ENCODE results near the gene SYCP2L. TPM values are rescaled to one million over a fixed set of nuclear protein-coding genes. Genes with fewer than 3 reads are reported as not detected.

The SYCP2L gene
- polyA plus RNA-seq, 2 of the 4 experiments (the other 2 are of a cell fraction) = 2.6 to 13.5 TPM

DNA sequence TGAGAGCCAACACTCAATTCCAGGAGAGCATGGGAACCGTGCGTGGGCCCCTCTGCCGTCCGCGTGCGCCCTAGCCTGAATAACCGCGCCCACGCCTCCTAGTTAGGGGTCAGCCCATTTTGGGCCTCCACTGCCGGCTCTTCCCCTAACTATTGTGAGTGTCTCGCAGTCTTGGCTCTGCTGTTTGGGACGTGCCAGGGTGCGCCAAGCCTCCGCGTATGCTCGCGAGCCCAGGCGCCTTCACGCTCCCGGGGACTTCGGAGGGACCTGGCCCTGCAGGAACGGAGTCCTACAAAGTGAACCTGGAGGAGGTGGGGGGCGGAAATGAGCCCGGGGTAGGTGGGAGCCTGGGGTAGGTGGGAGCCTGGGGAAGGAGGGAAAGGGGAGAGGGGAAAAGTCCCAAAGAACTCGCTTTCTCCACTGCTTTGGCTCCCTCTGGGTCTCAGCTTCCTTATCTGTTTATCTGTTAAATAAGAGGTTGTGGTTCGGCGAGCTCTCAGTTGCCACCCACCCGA lies 4.1 kb upstream of the SYCP2L start:
- H3K27ac ChIP-seq = no peak overlapping the region
- 0 out of 3 replicates have a peak, but pooled peaks cover 5% of the 10 kb centered on the region for H3K4me1 ChIP-seq
- ATAC-seq = no peak
- 81% methylated on average over 20 of the region's 28 CpGs for WGBS (ENCODE audit: missing lambda C conversion rate)
- FAIRE-seq = no peak
- H3K4me2 ChIP-seq = no peak overlapping the region
- CTCF ChIA-PET = no interaction called here
- no peak for DNase-seq (ENCODE audit: low read depth in 1 of 2, low spot score in 1 of 2)
- POLR2A ChIA-PET = no interaction called here
- no peak overlapping the region for H3K4me3 ChIP-seq
- no peak for TF ChIP-seq KDM5A (IDR thresholded peaks at IDR 0.05)
- no peak for TF ChIP-seq FOXS1 (CRISPR knock-in tag; IDR thresholded peaks at IDR 0.05)
- no peak for TF ChIP-seq POLR2AphosphoS2 (conservative IDR thresholded peaks at IDR 0.05; ENCODE audit: low read length)
- no peak for TF ChIP-seq EHMT2 (IDR thresholded peaks at IDR 0.05; ENCODE audit: low read depth)
- no peak for TF ChIP-seq HDAC2 (IDR thresholded peaks at IDR 0.05)
- TF ChIP-seq HOXB13 (CRISPR knock-in tag; IDR thresholded peaks at IDR 0.05; ENCODE audit: low read depth) = no peak
- no peak for TF ChIP-seq BHLHE40 (IDR thresholded peaks at IDR 0.05; ENCODE audit: low read depth, low read length)
- no peak for TF ChIP-seq RNF2 (IDR thresholded peaks at IDR 0.05; ENCODE audit: borderline replicate concordance, low read depth)
- no peak for TF ChIP-seq CHD2 (IDR thresholded peaks at IDR 0.05; ENCODE audit: low read length, partially characterized antibody)
- TF ChIP-seq NR3C1 (IDR thresholded peaks at IDR 0.05) = no peak
- no peak for TF ChIP-seq ZNF302 (CRISPR knock-in tag; IDR thresholded peaks at IDR 0.05)
- TF ChIP-seq HMGXB4 (CRISPR knock-in tag; IDR thresholded peaks at IDR 0.05; ENCODE audit: borderline replicate concordance) = no peak
- TF ChIP-seq GATA3 (IDR thresholded peaks at IDR 0.05; ENCODE audit: borderline replicate concordance) = no peak
- TF ChIP-seq PBX3 (IDR thresholded peaks at IDR 0.05) = no peak
- no peak for TF ChIP-seq RARB (CRISPR knock-in tag; IDR thresholded peaks at IDR 0.05)
- no peak for TF ChIP-seq NPAS2 (CRISPR knock-in tag; IDR thresholded peaks at IDR 0.05; ENCODE audit: borderline replicate concordance)
- TF ChIP-seq, protein P1, sequence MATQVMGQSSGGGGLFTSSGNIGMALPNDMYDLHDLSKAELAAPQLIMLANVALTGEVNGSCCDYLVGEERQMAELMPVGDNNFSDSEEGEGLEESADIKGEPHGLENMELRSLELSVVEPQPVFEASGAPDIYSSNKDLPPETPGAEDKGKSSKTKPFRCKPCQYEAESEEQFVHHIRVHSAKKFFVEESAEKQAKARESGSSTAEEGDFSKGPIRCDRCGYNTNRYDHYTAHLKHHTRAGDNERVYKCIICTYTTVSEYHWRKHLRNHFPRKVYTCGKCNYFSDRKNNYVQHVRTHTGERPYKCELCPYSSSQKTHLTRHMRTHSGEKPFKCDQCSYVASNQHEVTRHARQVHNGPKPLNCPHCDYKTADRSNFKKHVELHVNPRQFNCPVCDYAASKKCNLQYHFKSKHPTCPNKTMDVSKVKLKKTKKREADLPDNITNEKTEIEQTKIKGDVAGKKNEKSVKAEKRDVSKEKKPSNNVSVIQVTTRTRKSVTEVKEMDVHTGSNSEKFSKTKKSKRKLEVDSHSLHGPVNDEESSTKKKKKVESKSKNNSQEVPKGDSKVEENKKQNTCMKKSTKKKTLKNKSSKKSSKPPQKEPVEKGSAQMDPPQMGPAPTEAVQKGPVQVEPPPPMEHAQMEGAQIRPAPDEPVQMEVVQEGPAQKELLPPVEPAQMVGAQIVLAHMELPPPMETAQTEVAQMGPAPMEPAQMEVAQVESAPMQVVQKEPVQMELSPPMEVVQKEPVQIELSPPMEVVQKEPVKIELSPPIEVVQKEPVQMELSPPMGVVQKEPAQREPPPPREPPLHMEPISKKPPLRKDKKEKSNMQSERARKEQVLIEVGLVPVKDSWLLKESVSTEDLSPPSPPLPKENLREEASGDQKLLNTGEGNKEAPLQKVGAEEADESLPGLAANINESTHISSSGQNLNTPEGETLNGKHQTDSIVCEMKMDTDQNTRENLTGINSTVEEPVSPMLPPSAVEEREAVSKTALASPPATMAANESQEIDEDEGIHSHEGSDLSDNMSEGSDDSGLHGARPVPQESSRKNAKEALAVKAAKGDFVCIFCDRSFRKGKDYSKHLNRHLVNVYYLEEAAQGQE (IDR thresholded peaks at IDR 0.05) = no peak
- no peaks in the 10 kb centered on the region for H3K9me3 ChIP-seq

DNA sequence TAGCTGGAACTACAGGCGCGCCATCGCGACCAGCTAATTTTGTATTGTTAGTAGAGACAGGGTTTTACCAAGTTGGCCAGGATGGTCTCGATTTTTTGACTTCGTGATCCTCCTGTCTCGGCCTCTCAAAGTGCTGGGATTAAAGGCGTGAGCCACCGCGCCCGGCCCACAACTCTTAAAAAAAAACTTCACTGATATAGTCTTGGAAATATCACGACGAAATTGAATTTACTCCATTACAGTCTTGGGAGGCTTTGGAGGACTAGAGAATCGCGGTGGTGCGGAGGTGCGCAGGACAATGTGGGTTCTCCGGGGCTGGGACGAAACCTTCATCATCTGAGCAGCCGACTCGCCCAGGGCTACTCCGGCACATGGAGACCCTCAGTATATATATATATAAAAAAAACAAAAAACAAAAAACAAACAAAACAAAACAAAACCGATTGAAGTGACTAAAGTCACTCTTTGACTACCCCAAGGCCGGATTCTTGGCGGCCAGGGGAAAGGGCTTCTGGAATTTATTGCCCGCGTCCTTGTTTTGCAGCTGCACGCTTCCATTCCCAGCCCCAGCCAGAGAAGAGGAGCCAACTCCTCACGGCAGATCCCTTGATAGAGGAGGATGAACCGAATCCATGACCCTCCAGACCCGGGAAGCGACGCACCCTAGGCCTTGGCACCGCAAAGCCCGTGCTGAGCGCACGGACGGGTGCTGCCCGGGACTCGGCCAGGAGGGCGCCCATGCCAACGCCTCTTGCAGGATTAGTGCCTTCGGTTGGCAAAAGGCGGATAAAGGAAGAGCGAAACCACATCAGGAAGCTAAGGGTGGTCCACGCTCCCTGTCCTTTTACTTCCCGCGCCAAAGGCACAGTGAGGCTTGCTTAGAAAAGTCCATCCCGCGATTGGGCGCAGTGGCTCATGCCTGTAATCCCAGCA lies 3.3 kb upstream of the SYCP2L start:
- ATAC-seq (no peak), DNase-seq (ENCODE audit: low read depth in 1 of 2, low spot score in 1 of 2) (no peak), FAIRE-seq (no peak)
- Histone ChIP-seq H3K4me1 (0 out of 3 replicates have a peak, but pooled peaks cover 5% of the 10 kb centered on the region), H3K4me2 (no peak overlapping the region), H3K9me3 (no peaks in the 10 kb centered on the region), H3K4me3 (no peak overlapping the region), H3K27ac (no peak overlapping the region)
- ChIA-PET POLR2A (no interaction called here), CTCF (no interaction called here)
- 89% methylated on average over 43 of the region's 51 CpGs for WGBS (ENCODE audit: missing lambda C conversion rate)
- TF ChIP-seq HDAC2 (IDR thresholded peaks at IDR 0.05) (no peak), HOXB13 (CRISPR knock-in tag; IDR thresholded peaks at IDR 0.05; ENCODE audit: low read depth) (no peak), BCL3 (IDR thresholded peaks at IDR 0.05) (no peak), ZC3H11A (IDR thresholded peaks at IDR 0.05) (no peak), RCOR1 (IDR thresholded peaks at IDR 0.05; ENCODE audit: low read depth, low read length) (no peak), GATA3 (IDR thresholded peaks at IDR 0.05; ENCODE audit: borderline replicate concordance) (no peak), MAZ (IDR thresholded peaks at IDR 0.05; ENCODE audit: borderline replicate concordance, low read depth, low read length) (no peak), PHF8 (IDR thresholded peaks at IDR 0.05; ENCODE audit: borderline replicate concordance, low read depth) (no peak), HOXB5 (CRISPR knock-in tag; IDR thresholded peaks at IDR 0.05) (no peak), ESRRA (IDR thresholded peaks at IDR 0.05; ENCODE audit: borderline replicate concordance, low read length) (no peak), ELK1 (IDR thresholded peaks at IDR 0.05; ENCODE audit: low read depth, low read length) (no peak), RAD21 (conservative IDR thresholded peaks at IDR 0.05 in 1 of 2, IDR thresholded peaks at IDR 0.05 in 1 of 2) (no peak)
- TF ChIP-seq, protein P2, sequence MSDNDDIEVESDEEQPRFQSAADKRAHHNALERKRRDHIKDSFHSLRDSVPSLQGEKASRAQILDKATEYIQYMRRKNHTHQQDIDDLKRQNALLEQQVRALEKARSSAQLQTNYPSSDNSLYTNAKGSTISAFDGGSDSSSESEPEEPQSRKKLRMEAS (IDR thresholded peaks at IDR 0.05) = no peak

Measured in A549 (cell line).